Midbrain (tissue), 1 donor: ENCODE results near the gene CD82.
A peak's percentile ranks its signal among the peaks of the same experiment; 100 is the strongest.

ENCODE experiments used
- DNase-seq: peaks from one replicate; lab custom pipeline; 2025; lab: John Stamatoyannopoulos, UW

The CD82 gene

GRCh38 chr11:44565211-44565952, at the start of gene CD82:
TSS of gene CD82 (plus strand) at chr11:44565663. CDS start at chr11:44594663, 29,000 bp downstream.
- peak; percentile 100 for DNase-seq

GRCh38 chr11:44516688-44517507, 48.6 kb upstream of the CD82 start:
- DNase-seq = no peak

DNA sequence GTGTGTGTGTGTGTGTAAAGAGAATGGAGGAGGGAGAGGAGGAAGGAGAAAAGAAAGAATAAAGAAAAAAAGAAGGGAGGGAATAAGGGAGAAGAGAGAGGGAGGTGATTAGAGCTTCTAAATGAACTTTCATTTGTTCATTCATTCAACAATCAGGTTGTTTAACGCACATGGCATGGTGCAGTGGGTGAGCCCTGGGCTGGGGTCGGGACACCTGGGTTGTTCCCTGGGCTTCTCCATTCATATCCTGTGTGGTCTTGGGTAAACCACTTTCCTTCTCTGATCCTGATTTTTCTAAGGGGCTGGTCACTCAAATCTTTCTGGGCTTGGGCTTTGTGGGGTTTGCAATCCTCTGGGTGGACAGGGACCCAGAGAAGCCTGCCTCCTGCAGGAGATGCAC, 47.9 kb upstream of the CD82 start:
- DNase-seq = no peak

GRCh38 chr11:44518968-44519550, 46.4 kb upstream of the CD82 start:
- no peak for DNase-seq

DNA sequence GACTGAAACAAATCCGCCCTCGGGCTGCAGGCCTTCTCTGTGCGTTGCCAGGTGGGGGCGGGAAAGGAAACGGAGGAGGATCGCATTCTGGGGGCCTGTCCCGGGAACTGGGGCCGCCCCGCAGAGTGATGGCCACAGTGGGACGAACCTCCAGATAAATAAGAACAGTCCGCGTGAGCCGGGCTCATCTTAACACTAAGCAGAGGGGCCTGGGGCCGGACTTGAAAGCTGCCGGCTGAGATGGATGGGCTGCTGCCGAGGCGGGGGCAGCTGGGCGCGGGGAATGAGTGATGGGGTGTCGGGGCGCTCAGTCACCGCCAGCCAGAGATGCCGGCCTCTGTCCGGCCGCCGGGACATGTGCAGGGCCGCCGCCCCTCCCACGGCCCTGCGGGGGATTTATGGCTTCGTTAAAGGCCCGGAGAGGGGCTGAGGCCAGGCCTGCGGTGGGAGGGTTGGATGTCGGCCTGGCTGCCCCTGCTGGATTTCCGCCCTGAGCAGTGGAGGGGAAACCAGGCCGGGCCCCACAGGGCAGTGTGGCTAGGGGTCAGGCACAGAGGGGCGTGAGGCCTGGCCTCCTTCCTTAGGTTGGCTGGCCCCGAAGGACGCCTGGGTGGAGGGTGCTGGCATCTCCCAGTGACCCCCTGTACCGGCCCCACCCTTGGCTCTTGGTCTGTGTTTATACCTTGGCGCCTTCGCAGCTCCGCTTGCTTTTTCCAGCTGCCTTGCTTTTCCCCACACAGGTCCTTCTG, 45.3 kb upstream of the CD82 start:
- DNase-seq = no peak

- DNase-seq = no peak
These were observed 44.3 kb upstream of the CD82 start for GRCh38 chr11:44521148-44521547.

- no peak for DNase-seq
These were observed 43.2 kb upstream of the CD82 start for GRCh38 chr11:44522294-44522693.

DNA sequence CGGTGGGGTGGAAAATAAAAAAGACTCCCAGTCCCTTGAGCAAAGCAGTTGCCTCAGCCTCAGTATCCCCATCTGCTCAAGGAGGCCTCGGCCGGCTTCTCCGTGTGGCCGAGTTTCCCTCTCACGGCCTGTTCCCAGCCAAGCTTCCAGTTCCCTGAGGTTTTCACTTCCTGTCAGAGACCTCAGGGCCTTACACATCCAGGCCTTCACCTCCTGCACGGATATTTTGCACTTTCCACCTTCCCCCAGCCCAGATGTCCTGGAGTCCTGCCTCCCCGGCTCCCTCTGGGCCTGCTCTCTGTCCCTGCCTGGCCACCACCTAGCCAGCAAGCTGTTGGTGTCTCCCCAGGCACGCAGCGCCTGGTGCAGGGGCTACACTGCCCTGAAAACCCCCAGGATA, 41.1 kb upstream of the CD82 start:
- no peak for DNase-seq

- no peak for DNase-seq
These were observed 40.7 kb upstream of the CD82 start for GRCh38 chr11:44524751-44525201.

DNA sequence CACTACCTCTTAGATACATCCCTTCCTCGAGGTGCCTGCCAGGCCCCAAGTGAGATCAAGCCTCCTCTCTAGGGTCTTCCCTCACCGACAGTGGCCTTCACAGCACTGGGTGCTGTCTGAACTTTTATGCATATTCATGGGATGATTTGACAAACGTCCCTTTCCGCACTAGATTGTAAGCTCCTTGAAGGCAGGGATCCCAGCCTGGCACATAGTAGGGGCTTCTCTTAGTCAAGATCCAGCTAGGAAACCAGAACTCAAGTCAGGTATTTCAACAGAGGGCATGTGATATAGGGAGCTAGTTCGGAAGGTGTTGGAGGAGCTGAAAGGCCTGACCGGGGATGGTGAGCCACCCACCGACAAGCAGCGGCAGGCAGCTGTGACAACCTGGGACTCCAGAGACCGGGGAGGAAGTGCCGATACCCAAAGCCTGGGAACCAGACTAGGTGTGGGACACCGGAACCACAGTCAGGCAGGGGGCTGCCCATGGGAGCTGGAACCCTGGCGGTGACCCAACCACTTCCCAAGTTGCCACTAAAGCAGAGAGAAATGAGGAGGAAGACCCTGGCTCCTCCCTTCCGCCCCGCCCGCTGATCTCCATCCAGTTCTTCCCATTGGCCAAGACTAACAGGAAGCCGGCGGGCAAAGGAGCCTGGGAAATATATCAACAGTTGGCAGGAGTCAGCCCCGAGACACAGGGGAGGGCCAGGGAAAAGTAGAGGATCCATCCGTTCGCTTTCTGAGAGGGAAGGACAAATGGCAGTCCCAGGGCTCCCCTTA, 39.8 kb upstream of the CD82 start:
- no peak for DNase-seq

DNA sequence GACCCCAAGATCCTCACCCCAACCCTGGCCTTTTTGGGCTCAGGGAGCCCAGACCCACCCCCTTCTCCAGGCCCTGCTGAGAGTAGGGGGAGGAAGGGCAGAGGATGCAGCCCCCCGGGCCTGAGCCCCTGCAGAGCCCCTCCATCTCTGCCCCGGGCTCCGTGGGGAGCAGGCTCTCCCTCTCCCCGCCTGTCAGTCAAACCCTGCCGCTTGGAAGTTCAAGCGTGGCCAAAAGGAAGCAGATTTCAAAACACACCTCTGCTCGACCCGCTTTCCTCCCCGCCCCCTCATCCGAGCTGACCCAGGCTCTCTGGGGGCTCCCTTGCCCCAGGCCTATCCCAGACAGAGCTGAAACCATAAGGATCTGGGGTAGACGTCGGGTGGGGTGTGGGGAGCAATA, 39.0 kb upstream of the CD82 start:
- no peak for DNase-seq

- DNase-seq = no peak
These were observed 38.0 kb upstream of the CD82 start for GRCh38 chr11:44527476-44527875.

GRCh38 chr11:44528103-44528502, 37.4 kb upstream of the CD82 start:
- DNase-seq = no peak

- no peak for DNase-seq
These were observed 36.9 kb upstream of the CD82 start for GRCh38 chr11:44528581-44528980.

GRCh38 chr11:44529895-44530412, 35.5 kb upstream of the CD82 start:
- no peak for DNase-seq

DNA sequence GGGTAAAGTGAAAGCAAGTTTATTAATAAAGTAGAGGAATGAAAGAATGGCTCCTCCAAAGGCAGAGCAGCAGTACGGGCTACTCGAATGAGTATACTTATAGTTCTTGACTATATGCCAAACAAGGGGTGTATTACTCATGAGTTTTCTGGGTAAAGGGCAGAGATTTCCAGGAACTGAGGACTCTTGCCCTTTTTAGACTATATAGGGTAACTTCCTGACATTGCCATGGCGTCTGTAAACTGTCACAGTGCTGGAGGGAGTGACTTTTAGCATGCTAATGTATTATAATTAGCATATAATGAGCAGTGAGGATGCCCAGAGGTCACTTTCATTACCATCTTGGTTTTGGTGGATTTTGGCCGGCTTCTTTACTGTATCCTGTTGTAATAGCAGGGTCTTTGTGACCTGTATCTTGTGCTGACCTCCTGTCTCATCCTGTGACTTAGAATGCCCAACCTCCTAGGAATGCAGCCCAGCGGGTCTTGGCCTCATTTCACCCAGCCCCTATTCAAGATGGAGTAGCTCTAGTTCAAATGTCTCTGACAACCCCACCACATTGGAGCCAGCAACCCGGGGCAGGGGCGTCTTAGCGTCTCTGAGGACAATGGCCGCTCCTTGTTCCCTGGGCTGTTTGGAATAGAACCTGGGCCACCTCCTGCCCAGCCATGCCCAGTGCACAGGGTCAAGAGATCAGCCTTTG, 34.9 kb upstream of the CD82 start:
- DNase-seq = no peak

- DNase-seq = no peak
These were observed 34.4 kb upstream of the CD82 start for GRCh38 chr11:44531116-44531504.

DNA sequence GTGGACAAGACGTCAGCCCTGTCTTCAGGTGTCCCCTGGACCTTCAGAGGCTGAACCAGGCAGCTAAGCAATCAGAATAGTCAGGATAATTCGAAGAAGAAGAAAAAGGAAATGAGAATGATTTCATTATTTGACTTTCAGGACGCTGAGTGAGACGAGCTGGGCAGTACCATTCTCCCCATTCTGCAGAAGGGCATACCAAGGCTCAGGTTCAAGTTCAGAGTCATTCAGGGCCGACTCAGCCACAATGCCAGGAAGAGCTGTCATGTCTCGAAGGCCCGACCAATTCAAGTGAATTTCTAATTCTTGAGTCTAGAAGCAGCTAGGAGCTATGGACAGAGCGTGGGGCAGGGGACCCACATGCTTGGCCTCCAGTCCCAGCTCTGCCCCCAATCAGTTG, 33.8 kb upstream of the CD82 start:
- DNase-seq = no peak

- no peak for DNase-seq
These were observed 32.7 kb upstream of the CD82 start for GRCh38 chr11:44532809-44533208.

GRCh38 chr11:44533921-44534711, 31.3 kb upstream of the CD82 start:
- no peak for DNase-seq
